Measurements from ENCODE around the gene SCTR. TPM values are rescaled to one million over a fixed set of nuclear protein-coding genes. Genes with fewer than 3 reads are reported as not detected.

The SCTR gene
- total RNA-seq, 1 donor from 2014 or later = not detected

DNA sequence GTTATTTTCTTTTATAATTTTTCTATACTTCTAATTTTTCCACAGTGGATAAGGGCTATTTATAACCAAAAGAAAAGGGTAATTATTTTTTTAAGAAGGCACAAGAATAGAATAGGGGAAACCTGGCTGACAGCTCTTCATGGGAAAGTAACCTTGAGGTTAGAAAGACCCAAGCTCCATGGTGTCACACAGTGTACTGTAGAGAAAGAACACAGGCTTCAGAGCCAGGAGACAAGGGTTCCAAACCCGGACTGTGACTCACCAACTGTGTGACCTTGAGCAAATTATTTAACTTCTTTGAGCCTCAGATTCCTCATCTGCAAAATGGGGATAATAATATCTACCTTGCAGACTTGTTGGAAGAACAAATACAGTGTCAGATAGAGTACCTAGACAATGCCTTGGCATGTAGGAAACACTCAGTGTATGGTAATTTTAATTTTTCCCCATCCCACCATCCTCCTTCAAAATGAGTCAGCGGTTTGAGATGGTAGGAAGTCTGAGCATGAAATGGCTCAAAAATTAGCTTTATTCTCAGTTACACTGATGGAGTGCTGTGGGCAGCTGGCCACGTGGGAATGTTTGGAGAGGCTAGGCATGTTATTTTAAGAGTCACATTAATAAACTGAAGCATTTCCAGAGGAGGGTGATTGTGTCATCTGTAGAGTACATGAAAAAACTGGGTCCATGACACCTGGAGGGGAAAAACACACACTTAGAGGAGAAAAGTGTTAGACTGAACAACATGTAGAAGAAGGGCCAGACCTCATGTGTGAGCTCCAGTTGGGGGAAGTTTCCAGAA, 55.9 kb downstream of the SCTR start:
- intact Hi-C loops (cut with micrococcal nuclease) = no loop called here
- Mint-ChIP-seq H3K36me3 (ENCODE audit: low read depth) (no peaks in the 10 kb centered on the region), H3K4me3 (no peak overlapping the region), H3K27me3 (peaks cover 2% of the 10 kb centered on the region), H3K27ac (no peak overlapping the region), H3K9me3 (no peaks in the 10 kb centered on the region), H3K4me1 (no peaks in the 10 kb centered on the region)
- no peak for DNase-seq

DNA sequence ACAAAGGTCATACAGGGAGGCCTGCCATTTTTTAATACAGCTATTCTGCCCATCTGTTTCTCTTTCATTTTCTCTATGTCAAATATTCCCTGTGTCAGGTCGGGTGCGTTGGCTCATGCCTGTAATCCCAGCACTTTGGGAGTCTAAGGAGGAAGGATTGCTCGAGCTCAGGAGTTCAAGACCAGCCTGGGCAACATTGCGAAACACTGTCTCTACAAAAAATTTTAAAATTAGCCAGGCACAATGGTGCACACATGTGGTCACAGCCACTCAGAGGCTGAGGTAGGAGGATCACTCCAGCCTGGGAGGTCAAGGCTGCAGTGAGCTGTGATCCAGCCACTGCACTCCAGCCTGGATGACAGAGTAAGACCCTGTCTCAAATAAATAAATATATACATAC, 57.9 kb downstream of the SCTR start:
- H3K27me3 Mint-ChIP-seq = peaks cover 2% of the 10 kb centered on the region
- no peaks in the 10 kb centered on the region for H3K9me3 Mint-ChIP-seq
- no peak overlapping the region for H3K27ac Mint-ChIP-seq
- intact Hi-C loops (cut with micrococcal nuclease) = no loop called here
- DNase-seq = no peak
- H3K36me3 Mint-ChIP-seq (ENCODE audit: low read depth) = no peaks in the 10 kb centered on the region
- H3K4me1 Mint-ChIP-seq = no peaks in the 10 kb centered on the region
- H3K4me3 Mint-ChIP-seq = no peak overlapping the region

DNA sequence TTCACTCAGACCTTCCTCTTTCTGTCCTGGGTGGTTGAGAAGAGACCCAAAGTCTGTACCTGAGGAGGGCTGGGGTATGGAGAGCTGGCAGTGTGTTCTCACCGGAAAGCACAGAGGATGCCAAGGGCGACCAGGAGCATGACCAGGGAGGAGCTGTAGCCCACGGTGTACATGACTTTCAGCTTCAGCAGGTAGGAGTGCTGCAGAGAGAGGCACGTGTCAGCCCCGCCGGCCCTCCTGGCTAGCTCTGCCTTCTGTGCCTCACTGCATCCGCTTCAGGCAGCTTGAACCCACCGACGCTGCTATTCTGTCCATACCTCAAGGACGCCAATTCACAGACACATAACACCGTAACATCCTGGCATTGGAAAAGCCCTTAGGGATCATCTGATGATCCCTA, 58.6 kb downstream of the SCTR start:
- Mint-ChIP-seq H3K36me3 (ENCODE audit: low read depth) (no peaks in the 10 kb centered on the region), H3K9me3 (no peaks in the 10 kb centered on the region), H3K4me1 (no peaks in the 10 kb centered on the region), H3K27ac (no peak overlapping the region), H3K4me3 (no peak overlapping the region), H3K27me3 (peaks cover 2% of the 10 kb centered on the region)
- intact Hi-C loops (cut with micrococcal nuclease) = no loop called here
- DNase-seq = no peak

- no peaks in the 10 kb centered on the region for H3K36me3 Mint-ChIP-seq (ENCODE audit: low read depth)
- intact Hi-C loops (cut with micrococcal nuclease) = no loop called here
- H3K4me1 Mint-ChIP-seq = no peaks in the 10 kb centered on the region
- no peaks in the 10 kb centered on the region for H3K9me3 Mint-ChIP-seq
- peaks cover 2% of the 10 kb centered on the region for H3K27me3 Mint-ChIP-seq
- H3K27ac Mint-ChIP-seq = no peak overlapping the region
- no peak overlapping the region for H3K4me3 Mint-ChIP-seq
- no peak for DNase-seq
Observed at GRCh38 chr2:119464981-119465380, 59.3 kb downstream of the SCTR start.

DNA sequence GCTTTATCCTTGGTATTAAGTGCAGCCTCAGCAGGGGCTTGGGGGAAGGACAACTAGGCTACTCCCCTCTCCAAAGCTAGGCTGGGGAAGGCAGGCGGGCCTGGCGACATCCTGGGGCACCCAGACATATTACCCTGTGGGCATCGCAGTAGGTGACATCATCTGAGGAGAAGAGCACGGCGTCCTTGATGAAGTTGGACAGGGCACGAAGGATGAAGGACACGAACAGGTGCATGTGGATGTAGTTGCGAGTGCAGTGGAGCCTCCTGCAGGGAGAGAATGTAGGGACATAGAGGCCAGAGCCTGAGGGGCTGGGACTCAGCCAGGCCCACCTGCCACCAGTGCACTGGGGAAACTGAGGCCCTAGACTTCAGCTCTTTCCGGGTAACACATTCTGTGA, 60.3 kb downstream of the SCTR start:
- Mint-ChIP-seq H3K4me1 (no peaks in the 10 kb centered on the region), H3K9me3 (no peaks in the 10 kb centered on the region), H3K4me3 (no peak overlapping the region), H3K27me3 (peaks cover 2% of the 10 kb centered on the region), H3K36me3 (ENCODE audit: low read depth) (no peaks in the 10 kb centered on the region), H3K27ac (no peak overlapping the region)
- DNase-seq = no peak
- intact Hi-C loops (cut with micrococcal nuclease) = no loop called here

DNA sequence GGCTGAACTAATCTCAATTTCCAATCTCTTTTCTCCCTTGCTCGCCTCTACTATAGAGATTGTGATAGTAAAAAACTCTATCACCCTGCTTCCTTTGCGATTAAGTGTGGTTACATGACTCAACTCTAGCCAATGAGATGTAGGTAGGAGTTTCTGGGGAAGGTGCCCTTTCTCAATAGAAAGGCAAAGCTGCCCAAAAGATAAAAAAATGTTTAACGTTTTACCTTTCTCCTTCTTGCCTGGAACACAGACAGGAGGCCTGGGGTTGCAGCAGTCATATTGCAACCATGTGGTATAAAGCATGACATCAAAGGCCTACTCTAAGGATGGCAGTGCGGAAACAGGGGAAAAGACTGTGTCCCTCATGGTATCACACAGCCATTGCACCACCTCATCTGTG, 61.1 kb downstream of the SCTR start:
- Mint-ChIP-seq H3K9me3 (no peaks in the 10 kb centered on the region), H3K4me1 (no peaks in the 10 kb centered on the region), H3K36me3 (ENCODE audit: low read depth) (no peaks in the 10 kb centered on the region), H3K27me3 (no peaks in the 10 kb centered on the region), H3K27ac (no peak overlapping the region), H3K4me3 (no peak overlapping the region)
- DNase-seq = no peak
- intact Hi-C loops (cut with micrococcal nuclease) = no loop called here

GRCh38 chr2:119462574-119462973, 61.7 kb downstream of the SCTR start:
- no peak for DNase-seq
- intact Hi-C loops (cut with micrococcal nuclease) = no loop called here
- Mint-ChIP-seq H3K4me1 (no peaks in the 10 kb centered on the region), H3K27ac (no peak overlapping the region), H3K27me3 (no peaks in the 10 kb centered on the region), H3K36me3 (ENCODE audit: low read depth) (no peaks in the 10 kb centered on the region), H3K4me3 (no peak overlapping the region), H3K9me3 (no peaks in the 10 kb centered on the region)

DNA sequence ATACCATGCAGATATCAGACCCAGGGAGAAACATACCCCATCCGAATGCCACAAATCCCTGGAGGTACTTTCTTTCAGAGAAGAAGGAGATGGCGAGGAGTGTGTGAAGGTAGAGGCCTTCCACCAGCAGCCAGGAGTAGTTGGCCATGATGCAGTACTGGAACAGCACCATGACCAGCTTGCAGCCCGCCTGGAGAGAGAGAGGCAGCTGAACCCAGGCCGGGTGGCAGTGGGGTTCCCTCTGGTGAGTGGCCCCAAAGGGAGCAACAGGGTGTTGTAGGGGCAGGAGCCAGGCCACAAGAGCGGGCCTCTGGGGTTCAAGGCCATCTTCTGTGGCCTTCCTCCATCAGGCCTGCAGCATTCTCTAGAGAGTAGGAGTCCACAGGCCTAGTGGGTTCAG, 62.5 kb downstream of the SCTR start:
- H3K4me3 Mint-ChIP-seq = no peak overlapping the region
- H3K27me3 Mint-ChIP-seq = no peaks in the 10 kb centered on the region
- no peak for DNase-seq
- H3K27ac Mint-ChIP-seq = no peak overlapping the region
- H3K36me3 Mint-ChIP-seq (ENCODE audit: low read depth) = no peaks in the 10 kb centered on the region
- intact Hi-C loops (cut with micrococcal nuclease) = no loop called here
- no peaks in the 10 kb centered on the region for H3K4me1 Mint-ChIP-seq
- no peaks in the 10 kb centered on the region for H3K9me3 Mint-ChIP-seq

DNA sequence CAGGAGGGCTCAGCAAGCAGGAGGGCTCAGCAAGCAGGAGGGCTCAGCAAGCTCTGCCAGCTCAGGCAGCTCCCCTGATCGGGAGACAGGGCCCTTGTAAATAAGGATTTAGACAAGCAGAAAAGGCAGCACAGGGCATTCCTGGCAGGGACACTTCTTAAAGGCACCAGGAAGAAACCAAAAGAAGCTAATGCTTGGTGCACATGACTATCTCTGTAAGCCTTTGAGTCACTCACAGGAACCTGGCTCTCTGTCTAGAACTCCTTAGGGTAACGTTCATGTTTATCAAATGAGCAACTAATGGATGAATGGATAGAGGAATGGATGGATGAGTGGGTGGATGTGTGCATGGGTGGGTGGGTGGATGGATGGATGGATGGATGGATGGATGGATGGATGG, 64.2 kb downstream of the SCTR start:
- Mint-ChIP-seq H3K9me3 (no peaks in the 10 kb centered on the region), H3K36me3 (ENCODE audit: low read depth) (no peaks in the 10 kb centered on the region), H3K27ac (no peak overlapping the region), H3K4me1 (no peaks in the 10 kb centered on the region), H3K27me3 (peaks cover 12% of the 10 kb centered on the region), H3K4me3 (no peak overlapping the region)
- intact Hi-C loops (cut with micrococcal nuclease) = no loop called here
- no peak for DNase-seq

DNA sequence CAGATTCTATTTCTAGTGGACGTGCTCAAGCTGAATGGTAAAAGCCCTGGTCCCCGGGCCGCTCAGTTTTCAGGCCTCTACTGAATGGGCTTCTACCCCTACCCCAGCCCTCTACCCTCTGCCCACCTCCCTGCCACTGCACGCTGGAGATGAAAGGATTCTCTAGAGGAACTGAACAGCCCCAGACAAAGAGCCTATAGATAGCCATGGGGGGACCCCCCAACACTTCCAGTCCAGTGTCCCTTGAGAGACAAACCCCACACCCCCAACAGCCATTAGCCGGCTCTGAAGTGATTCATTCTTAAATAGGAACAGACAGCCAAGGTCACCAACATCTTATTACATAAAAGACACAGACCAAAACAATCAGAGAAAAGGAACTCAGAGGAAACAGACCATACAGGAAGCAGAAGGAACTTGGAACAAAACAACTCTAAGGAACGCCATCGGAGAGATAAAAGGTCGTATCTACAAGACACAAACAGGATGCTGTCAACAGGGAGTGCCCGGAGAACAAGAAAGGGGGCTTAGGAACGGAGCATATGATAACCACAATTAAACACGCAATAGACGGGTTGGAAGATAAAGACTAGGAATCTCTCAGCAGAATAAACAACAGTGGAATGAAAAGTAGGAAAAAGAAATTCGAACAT, 69.1 kb downstream of the SCTR start:
- H3K9me3 Mint-ChIP-seq = no peaks in the 10 kb centered on the region
- H3K4me3 Mint-ChIP-seq = no peak overlapping the region
- intact Hi-C loops (cut with micrococcal nuclease) = no loop called here
- DNase-seq = no peak
- no peaks in the 10 kb centered on the region for H3K4me1 Mint-ChIP-seq
- peaks cover 15% of the 10 kb centered on the region for H3K27me3 Mint-ChIP-seq
- no peak overlapping the region for H3K27ac Mint-ChIP-seq
- no peaks in the 10 kb centered on the region for H3K36me3 Mint-ChIP-seq (ENCODE audit: low read depth)

GRCh38 chr2:119453972-119454593, 70.2 kb downstream of the SCTR start:
- intact Hi-C loops (cut with micrococcal nuclease) = no loop called here

DNA sequence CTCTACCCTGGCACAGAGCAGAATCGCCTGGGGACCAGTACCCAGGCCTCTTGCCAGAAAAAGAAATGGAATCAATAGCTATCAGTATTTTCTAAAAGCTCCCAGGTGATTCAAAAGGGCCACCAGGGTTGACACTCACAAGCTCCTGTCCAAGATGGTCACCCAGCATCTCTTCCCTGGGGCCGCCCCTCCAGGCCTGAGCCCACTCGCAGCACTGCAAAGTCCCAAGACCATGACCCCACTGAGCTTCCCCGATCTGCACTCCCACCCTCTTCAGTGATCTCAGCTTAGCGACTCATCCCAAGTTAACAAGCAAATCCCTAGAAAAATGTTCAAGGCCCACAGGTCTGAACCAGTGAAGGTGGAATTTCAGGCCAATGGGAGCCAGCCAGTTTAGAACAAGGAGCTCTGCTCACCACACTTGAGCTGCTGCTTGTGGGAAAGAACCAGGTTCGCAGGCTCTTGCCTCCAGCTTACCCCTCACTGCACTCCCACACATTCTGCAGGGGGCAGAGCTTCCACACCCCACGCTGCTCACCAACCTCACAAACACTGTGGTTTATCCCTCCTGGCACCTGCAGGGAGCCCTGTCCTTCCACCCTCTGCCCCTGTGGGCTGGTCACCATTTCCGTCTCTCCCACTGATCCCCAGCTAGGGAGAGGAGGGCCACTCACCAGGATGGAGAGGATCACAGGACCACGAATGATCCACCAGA, 72.8 kb downstream of the SCTR start:
- Mint-ChIP-seq H3K27me3 (peaks cover 17% of the 10 kb centered on the region), H3K4me1 (peaks cover 2% of the 10 kb centered on the region), H3K27ac (no peak overlapping the region), H3K9me3 (no peaks in the 10 kb centered on the region), H3K4me3 (no peak overlapping the region), H3K36me3 (ENCODE audit: low read depth) (no peaks in the 10 kb centered on the region)
- no peak for DNase-seq
- intact Hi-C loops (cut with micrococcal nuclease) = no loop called here

More at GRCh38 chr2:119453972-119454593, 70.2 kb downstream of the SCTR start:
- Mint-ChIP-seq H3K36me3 (ENCODE audit: low read depth) (no peaks in the 10 kb centered on the region), H3K9me3 (no peaks in the 10 kb centered on the region), H3K4me1 (no peaks in the 10 kb centered on the region), H3K4me3 (no peak overlapping the region), H3K27ac (no peak overlapping the region), H3K27me3 (peaks cover 17% of the 10 kb centered on the region)
- DNase-seq = no peak

- no peak for DNase-seq
- Mint-ChIP-seq H3K9me3 (no peaks in the 10 kb centered on the region), H3K4me1 (peaks cover 4% of the 10 kb centered on the region)
Observed at GRCh38 chr2:119449521-119449920, 74.8 kb downstream of the SCTR start.

More at GRCh38 chr2:119449521-119449920, 74.8 kb downstream of the SCTR start:
- intact Hi-C loops (cut with micrococcal nuclease) = no loop called here
- Mint-ChIP-seq H3K27ac (no peak overlapping the region), H3K27me3 (peaks cover 6% of the 10 kb centered on the region), H3K4me3 (no peak overlapping the region), H3K36me3 (ENCODE audit: low read depth) (no peaks in the 10 kb centered on the region)

Measured in activated CD4-positive, alpha-beta T cell treated with anti-CD3 and anti-CD28 coated beads, Interleukin-2, amount 10 ng/mL, durations not matched to agents 24 days and 14 days (primary cell).